GM18909 (cell line): Measurements from ENCODE around the gene IL16.

ENCODE experiments used
- ATAC-seq: cut with Tn5 transposase; IDR thresholded peaks from one replicate; pipeline ENCODE4 v1.9.1; 2021; ENCODE audit warnings: mild to moderate bottlenecking; ENCODE audit not compliant: unreplicated experiment, poor library complexity

IL16 gene

GRCh38 chr15:81254277-81254915 is 57.7 kb downstream of the IL16 start:
- no peak for ATAC-seq

- no peak for ATAC-seq
Observed at GRCh38 chr15:81254916-81255290, 58.2 kb downstream of the IL16 start.

GRCh38 chr15:81255315-81255957 is 58.8 kb downstream of the IL16 start:
- no peak for ATAC-seq

- ATAC-seq = no peak
Observed at GRCh38 chr15:81255958-81256320, 59.3 kb downstream of the IL16 start.

- no peak for ATAC-seq
Observed at GRCh38 chr15:81256916-81257315, 60.2 kb downstream of the IL16 start.

- no peak for ATAC-seq
Observed at GRCh38 chr15:81257435-81257834, 60.8 kb downstream of the IL16 start.

- no peak for ATAC-seq
Observed at GRCh38 chr15:81258455-81258854, 61.8 kb downstream of the IL16 start.

GRCh38 chr15:81259760-81260298 is 63.1 kb downstream of the IL16 start:
- no peak for ATAC-seq

GRCh38 chr15:81261172-81261811 is 64.6 kb downstream of the IL16 start:
- ATAC-seq = no peak

- ATAC-seq = no peak
Observed at GRCh38 chr15:81263477-81263876, 66.8 kb downstream of the IL16 start.

- ATAC-seq = no peak
Observed at GRCh38 chr15:81264072-81264857, 67.6 kb downstream of the IL16 start.

GRCh38 chr15:81265256-81265943 is 68.7 kb downstream of the IL16 start:
- ATAC-seq = peak; percentile 25

- peak; percentile 85 for ATAC-seq
Observed at GRCh38 chr15:81265944-81266775, 69.5 kb downstream of the IL16 start.

- ATAC-seq = no peak
Observed at GRCh38 chr15:81268340-81268739, 71.7 kb downstream of the IL16 start.

- ATAC-seq = no peak
Observed at GRCh38 chr15:81268881-81269601, 72.4 kb downstream of the IL16 start.

GRCh38 chr15:81270188-81270587 is 73.5 kb downstream of the IL16 start:
- ATAC-seq = no peak

- ATAC-seq = no peak
Observed at GRCh38 chr15:81270781-81271491, 74.3 kb downstream of the IL16 start.
